K562 (cell line): ENCODE data around the gene BCL2L13. TPM values are rescaled to one million over a fixed set of nuclear protein-coding genes. Genes with fewer than 3 reads are reported as not detected.
A peak's percentile ranks its signal among the peaks of the same experiment; 100 is the strongest.

Source experiments
- CREB1 ChIP-seq, 2 experiments: sonication (generic) in 1 of 2; formaldehyde crosslinking in 1 of 2; IDR thresholded peaks; 2 replicates each; pipeline versions ENCODE4 v1.6.1 to v1.8.0; 2012 to 2022; ENCODE audit warnings: inconsistent platforms in 1 of 2, mild to moderate bottlenecking in 1 of 2, missing genetic modification reagents in 1 of 2, moderate library complexity in 1 of 2
- DPF2 ChIP-seq: fragments of 450-650 bp; IDR thresholded peaks from 2 replicates; pipeline ENCODE4 v1.6.1; 2016
- HDAC8 ChIP-seq: fragments of 450-650 bp; IDR thresholded peaks from 2 replicates; pipeline ENCODE4 v1.6.1; 2016; ENCODE audit warnings: mild to moderate bottlenecking, missing genetic modification characterization, moderate library complexity, missing compliant biosample characterization
- MYBL2 ChIP-seq, 2 experiments: fragments of 450-650 bp in 1 of 2; sonication (generic) in 1 of 2; formaldehyde crosslinking in 1 of 2; IDR thresholded peaks; 2 replicates each; pipeline versions ENCODE4 v1.6.1 to v1.8.1; 2017 to 2022; ENCODE audit warnings: borderline replicate concordance in 1 of 2, inconsistent platforms in 1 of 2, low read depth in 1 of 2, mild to moderate bottlenecking in 1 of 2, missing genetic modification reagents in 1 of 2, moderate library complexity in 1 of 2
- NFXL1 ChIP-seq: fragments of 450-650 bp; formaldehyde crosslinking; IDR thresholded peaks from 2 replicates; pipeline ENCODE4 v1.4.0; 2021; ENCODE audit warnings: mild to moderate bottlenecking
- NUFIP1 ChIP-seq: fragments of 450-650 bp; IDR thresholded peaks from 2 replicates; pipeline ENCODE4 v1.6.1; 2018; ENCODE audit not compliant: partially characterized antibody
- PHF20 ChIP-seq: fragments of 450-650 bp; IDR thresholded peaks from 2 replicates; pipeline ENCODE4 v1.6.1; 2018; ENCODE audit not compliant: partially characterized antibody
- POLR2G ChIP-seq: fragments of 200-400 bp; formaldehyde crosslinking; IDR thresholded peaks from 2 replicates; pipeline ENCODE4 v1.6.1; 2017; ENCODE audit warnings: low read depth, mild to moderate bottlenecking, antibody characterized with exemption, low read length, moderate library complexity
- PTRF ChIP-seq: fragments of 450-650 bp; IDR thresholded peaks from 2 replicates; pipeline ENCODE4 v1.6.1; 2016; ENCODE audit warnings: mild to moderate bottlenecking, missing genetic modification characterization, missing compliant biosample characterization
- SP1 ChIP-seq: sonication (generic); formaldehyde crosslinking; IDR thresholded peaks from 2 replicates; pipeline ENCODE4 v1.8.1; 2022; ENCODE audit warnings: mild to moderate bottlenecking, missing genetic modification reagents
- SRSF7 ChIP-seq: fragments of 200-400 bp; formaldehyde crosslinking; optimal IDR thresholded peaks from 2 replicates; pipeline ENCODE3; 2017; ENCODE audit warnings: mild to moderate bottlenecking, low read depth, low read length
- ZBED1 ChIP-seq: IDR thresholded peaks from 2 replicates; pipeline ENCODE4 v1.6.1; 2014
- ZC3H8 ChIP-seq: fragments of 450-650 bp; IDR thresholded peaks from 2 replicates; pipeline ENCODE4 v1.6.1; 2017
- ZNF384 ChIP-seq: IDR thresholded peaks from 2 replicates; pipeline ENCODE4 v1.6.1; 2012; ENCODE audit warnings: low read depth, low read length, improper control_type of control experiment
- polyA plus RNA-seq, 8 experiments: library from polyadenylated mRNA; depleted of rRNA in 4 of 8; stranded (reverse) in 5 of 8; unstranded in 3 of 8; fragments of >200 nt; fragmentation: Nextera tagmentation in 2 of 8; fragmentation: Illumina TruSeq in 1 of 8; extraction: Ambion mirVana in 2 of 8; extraction: Trizol in 1 of 8; gene quantifications; 2 replicates each; pipeline versions ENCODE4 v1.2.1 to v1.2.3, GENCODE V29; 2011 to 2014; ENCODE audit warnings: inconsistent platforms in 1 of 8, missing spikeins in 1 of 8
- total RNA-seq, 7 experiments: library from RNA; depleted of rRNA in 6 of 7; stranded (reverse); fragments of >200 nt in 6 of 7; fragmentation: Illumina TruSeq in 2 of 7; extraction: Trizol in 2 of 7; gene quantifications; 2 replicates each; pipeline versions ENCODE4 v1.2.1 to v1.2.3, GENCODE V29; 2011 to 2021; ENCODE audit warnings: low replicate concordance in 1 of 7
- TF ChIP-seq, protein P1 (sequence below), 2 experiments: IDR thresholded peaks in 1 of 2; conservative IDR thresholded peaks in 1 of 2; 2 replicates each; pipeline ENCODE4 v1.6.1; 2016; ENCODE audit warnings: low read depth in 2 of 2, mild to moderate bottlenecking in 1 of 2, missing compliant biosample characterization in 1 of 2, missing genetic modification characterization in 1 of 2, moderate library complexity in 1 of 2
- TF ChIP-seq, protein P2 (sequence below): fragments of 450-650 bp; conservative IDR thresholded peaks from 2 replicates; pipeline ENCODE4 v1.6.1; 2016; ENCODE audit warnings: missing genetic modification characterization, low read depth, mild to moderate bottlenecking, control low read depth, missing compliant biosample characterization
- TF ChIP-seq, protein P3 (sequence below): sonication (generic); formaldehyde crosslinking; IDR thresholded peaks from 2 replicates; pipeline ENCODE4 v1.8.0; 2022; ENCODE audit warnings: missing genetic modification reagents, mild to moderate bottlenecking, borderline replicate concordance
- TF ChIP-seq, protein P4 (sequence below): fragments of 450-650 bp; formaldehyde crosslinking; IDR thresholded peaks from 2 replicates; pipeline ENCODE4 v1.4.0; 2020; ENCODE audit warnings: mild to moderate bottlenecking, mixed read lengths
- TF ChIP-seq, protein P5 (sequence below): fragments of 250-450 bp; sonication (Bioruptor Pico); IDR thresholded peaks from 2 replicates; pipeline ENCODE4 v1.5.0; 2021

The BCL2L13 gene
- total and polyA plus RNA-seq, 9 of the 15 experiments (the other 6 are each of a cell fraction or from before 2014, with no cell fraction given): 41.5 to 63.4 (median 56.5) TPM

DNA sequence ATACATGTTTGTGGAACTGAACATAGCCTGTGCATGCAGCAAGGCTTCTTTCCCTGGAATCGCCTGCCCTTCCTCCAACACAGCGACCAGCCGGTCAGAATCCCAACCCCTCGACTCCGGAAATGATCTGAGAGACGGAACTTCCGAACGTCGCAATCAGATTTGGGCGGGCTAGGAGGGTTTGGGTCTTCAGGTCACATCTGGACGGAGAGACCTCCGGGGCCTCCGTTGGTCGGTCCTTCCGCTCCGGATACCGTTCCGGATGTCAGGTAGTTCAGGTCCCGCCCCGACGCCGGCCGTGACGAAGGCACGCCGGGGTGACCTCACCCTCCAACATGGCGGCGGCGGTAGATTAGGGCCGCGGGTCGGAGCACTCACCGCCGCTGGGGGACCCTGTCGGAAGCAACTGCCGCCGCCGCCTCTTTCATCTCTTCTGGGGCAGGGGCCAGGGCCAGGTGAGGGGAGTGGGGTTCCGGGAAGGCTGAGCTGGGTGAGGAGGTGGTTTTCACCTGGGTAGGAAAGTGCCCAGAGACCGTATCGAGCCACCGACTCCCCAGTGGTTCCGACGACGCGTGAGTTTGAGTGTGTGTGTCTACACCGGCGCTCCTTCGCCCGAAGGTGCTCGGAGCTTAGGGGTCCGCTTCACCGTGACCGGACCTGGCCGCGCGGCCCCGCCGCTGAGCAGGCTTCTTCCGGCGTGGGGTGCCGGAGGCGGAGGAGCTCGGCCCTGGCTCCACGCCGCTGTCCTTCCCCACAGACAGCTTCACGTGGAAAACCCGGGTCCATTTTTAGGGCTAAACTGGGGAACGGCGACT is at the start of gene BCL2L13 (continued):
- TF ChIP-seq, protein P1, sequence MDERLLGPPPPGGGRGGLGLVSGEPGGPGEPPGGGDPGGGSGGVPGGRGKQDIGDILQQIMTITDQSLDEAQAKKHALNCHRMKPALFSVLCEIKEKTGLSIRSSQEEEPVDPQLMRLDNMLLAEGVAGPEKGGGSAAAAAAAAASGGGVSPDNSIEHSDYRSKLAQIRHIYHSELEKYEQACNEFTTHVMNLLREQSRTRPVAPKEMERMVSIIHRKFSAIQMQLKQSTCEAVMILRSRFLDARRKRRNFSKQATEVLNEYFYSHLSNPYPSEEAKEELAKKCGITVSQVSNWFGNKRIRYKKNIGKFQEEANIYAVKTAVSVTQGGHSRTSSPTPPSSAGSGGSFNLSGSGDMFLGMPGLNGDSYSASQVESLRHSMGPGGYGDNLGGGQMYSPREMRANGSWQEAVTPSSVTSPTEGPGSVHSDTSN (CRISPR knock-in tag; IDR thresholded peaks at IDR 0.05; ENCODE audit: low read depth): no peak
- TF ChIP-seq, protein P1 (tag; conservative IDR thresholded peaks at IDR 0.05; ENCODE audit: low read depth): no peak
- TF ChIP-seq MYBL2 (IDR thresholded peaks at IDR 0.05; ENCODE audit: low read depth): no peak
- no peak for TF ChIP-seq MYBL2 (CRISPR knock-in tag; IDR thresholded peaks at IDR 0.05; ENCODE audit: borderline replicate concordance)
- TF ChIP-seq ZC3H8: no peak
- no peak for TF ChIP-seq PHF20
- TF ChIP-seq PTRF (tag): no peak
- TF ChIP-seq ZBED1: no peak
- TF ChIP-seq HDAC8: 0 out of 2 replicates have a peak, but pooled peaks have one; percentile 24
- peak; percentile 91 for TF ChIP-seq CREB1 (IDR thresholded peaks at IDR 0.05)
- peak; percentile 88 for TF ChIP-seq CREB1 (CRISPR knock-in tag; IDR thresholded peaks at IDR 0.05)
- no peak for TF ChIP-seq NUFIP1
- TF ChIP-seq, protein P2, sequence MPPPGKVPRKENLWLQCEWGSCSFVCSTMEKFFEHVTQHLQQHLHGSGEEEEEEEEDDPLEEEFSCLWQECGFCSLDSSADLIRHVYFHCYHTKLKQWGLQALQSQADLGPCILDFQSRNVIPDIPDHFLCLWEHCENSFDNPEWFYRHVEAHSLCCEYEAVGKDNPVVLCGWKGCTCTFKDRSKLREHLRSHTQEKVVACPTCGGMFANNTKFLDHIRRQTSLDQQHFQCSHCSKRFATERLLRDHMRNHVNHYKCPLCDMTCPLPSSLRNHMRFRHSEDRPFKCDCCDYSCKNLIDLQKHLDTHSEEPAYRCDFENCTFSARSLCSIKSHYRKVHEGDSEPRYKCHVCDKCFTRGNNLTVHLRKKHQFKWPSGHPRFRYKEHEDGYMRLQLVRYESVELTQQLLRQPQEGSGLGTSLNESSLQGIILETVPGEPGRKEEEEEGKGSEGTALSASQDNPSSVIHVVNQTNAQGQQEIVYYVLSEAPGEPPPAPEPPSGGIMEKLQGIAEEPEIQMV (tag): no peak
- TF ChIP-seq SRSF7: no peak
- TF ChIP-seq, protein P3, sequence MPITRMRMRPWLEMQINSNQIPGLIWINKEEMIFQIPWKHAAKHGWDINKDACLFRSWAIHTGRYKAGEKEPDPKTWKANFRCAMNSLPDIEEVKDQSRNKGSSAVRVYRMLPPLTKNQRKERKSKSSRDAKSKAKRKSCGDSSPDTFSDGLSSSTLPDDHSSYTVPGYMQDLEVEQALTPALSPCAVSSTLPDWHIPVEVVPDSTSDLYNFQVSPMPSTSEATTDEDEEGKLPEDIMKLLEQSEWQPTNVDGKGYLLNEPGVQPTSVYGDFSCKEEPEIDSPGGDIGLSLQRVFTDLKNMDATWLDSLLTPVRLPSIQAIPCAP (CRISPR knock-in tag): peak; percentile 79
- TF ChIP-seq SP1 (CRISPR knock-in tag): peak; percentile 85
- peak; percentile 83 for TF ChIP-seq DPF2
- TF ChIP-seq, protein P4, sequence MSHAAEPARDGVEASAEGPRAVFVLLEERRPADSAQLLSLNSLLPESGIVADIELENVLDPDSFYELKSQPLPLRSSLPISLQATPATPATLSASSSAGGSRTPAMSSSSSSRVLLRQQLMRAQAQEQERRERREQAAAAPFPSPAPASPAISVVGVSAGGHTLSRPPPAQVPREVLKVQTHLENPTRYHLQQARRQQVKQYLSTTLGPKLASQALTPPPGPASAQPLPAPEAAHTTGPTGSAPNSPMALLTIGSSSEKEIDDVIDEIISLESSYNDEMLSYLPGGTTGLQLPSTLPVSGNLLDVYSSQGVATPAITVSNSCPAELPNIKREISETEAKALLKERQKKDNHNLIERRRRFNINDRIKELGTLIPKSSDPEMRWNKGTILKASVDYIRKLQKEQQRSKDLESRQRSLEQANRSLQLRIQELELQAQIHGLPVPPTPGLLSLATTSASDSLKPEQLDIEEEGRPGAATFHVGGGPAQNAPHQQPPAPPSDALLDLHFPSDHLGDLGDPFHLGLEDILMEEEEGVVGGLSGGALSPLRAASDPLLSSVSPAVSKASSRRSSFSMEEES: no peak
- TF ChIP-seq, protein P5, sequence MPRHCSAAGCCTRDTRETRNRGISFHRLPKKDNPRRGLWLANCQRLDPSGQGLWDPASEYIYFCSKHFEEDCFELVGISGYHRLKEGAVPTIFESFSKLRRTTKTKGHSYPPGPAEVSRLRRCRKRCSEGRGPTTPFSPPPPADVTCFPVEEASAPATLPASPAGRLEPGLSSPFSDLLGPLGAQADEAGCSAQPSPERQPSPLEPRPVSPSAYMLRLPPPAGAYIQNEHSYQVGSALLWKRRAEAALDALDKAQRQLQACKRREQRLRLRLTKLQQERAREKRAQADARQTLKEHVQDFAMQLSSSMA: peak; percentile 80
- TF ChIP-seq POLR2G: peak; percentile 100
- TF ChIP-seq ZNF384: no peak; the same call in none of the 2 replicates
- no peak for TF ChIP-seq NFXL1 (CRISPR knock-in tag)
